HG02840 (cell line): ENCODE data around the gene R3HDM2.
"Not testable (repeated sequence)": the region's sequence is repeated elsewhere in the genome, so short reads cannot be mapped to it uniquely, and the experiment has no call there.

Source experiments
- ATAC-seq: cut with Tn5 transposase; IDR thresholded peaks from one replicate; pipeline ENCODE4 v1.9.1; 2021; ENCODE audit warnings: mild to moderate bottlenecking, moderate library complexity, moderate number of reproducible peaks; ENCODE audit not compliant: unreplicated experiment, low FRiP score

The R3HDM2 gene

DNA sequence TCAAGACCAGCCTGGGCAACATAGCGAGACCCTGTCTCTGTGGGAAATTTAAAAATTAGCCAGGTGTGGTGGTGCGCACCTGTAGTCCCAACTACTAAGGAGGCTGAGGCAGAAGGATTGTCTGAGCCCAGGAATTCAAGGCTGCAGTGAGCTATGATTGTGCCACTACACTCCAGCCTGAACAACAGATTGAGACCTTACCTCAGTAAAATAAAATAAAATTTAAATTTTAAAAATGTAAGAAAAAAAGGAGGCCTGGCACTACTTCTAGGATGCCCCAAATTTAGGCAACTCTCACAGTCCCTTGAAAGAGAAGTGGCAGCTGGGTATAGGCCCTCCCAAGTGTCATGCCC, 23.3 kb upstream of the R3HDM2 start:
- ATAC-seq, result no peak

DNA sequence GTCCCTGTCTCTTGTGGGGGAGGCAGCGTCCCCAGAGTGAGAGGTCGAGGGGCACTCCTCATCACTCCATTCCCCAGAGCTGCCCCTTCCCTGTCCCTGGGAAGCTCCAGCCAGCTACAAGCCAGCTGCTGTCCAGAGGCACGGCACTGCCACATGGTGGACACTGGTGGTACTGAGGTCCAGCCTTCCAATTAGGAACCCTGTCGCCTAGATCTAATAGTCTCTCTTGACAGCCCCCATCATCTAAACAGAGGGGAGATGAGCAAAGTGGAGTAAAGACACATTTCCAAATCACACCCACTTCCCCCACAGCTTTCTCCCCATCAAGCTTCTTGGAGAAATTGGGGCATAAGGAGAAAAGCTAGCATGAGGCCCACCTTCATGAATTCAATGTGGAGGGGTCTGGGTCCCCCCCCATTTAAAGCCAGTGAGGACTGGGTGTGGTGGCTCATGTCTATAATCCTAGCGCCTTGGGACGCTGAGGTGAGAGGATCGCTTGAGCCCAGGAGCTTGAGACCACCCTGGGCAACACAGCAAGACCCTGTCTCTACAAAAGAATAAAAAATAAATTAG, 22.2 kb upstream of the R3HDM2 start:
- ATAC-seq, result no peak

DNA sequence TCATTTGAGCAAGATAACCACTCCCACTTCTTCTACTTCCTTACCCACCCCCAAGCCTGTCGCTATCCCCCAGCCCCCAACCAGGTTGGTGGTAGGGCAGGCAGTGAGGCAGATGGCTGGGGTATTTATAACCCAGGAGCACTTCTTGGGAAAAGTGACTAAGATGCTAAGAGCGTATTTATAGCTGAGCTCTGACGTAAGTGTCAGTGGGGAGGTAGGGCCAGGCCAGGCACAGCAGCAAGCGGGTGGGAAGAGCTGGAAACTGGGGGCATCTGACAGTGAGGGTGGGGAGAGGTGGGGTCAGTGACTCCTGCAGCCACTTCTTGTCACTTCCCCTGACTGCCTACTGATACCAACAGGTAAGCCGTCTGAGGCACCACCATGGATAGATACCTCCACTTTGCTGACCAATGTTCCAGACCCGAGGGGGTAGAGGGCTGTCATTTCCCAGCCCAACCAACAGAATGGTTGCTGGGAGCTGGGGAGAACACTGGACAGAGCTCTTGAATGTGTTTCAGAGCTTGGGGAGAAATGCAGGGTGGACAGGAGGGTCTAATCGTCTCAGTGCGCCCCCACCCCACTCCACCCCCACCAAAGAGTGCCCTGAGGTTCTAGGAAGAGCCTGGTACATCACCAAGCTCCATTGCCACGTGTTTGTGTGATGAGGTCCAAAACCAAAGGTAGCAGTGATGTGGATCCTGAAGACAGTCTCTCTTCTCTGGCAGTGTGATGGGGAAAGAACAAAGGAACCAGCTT, 21.5 kb upstream of the R3HDM2 start:
- no peak for ATAC-seq

DNA sequence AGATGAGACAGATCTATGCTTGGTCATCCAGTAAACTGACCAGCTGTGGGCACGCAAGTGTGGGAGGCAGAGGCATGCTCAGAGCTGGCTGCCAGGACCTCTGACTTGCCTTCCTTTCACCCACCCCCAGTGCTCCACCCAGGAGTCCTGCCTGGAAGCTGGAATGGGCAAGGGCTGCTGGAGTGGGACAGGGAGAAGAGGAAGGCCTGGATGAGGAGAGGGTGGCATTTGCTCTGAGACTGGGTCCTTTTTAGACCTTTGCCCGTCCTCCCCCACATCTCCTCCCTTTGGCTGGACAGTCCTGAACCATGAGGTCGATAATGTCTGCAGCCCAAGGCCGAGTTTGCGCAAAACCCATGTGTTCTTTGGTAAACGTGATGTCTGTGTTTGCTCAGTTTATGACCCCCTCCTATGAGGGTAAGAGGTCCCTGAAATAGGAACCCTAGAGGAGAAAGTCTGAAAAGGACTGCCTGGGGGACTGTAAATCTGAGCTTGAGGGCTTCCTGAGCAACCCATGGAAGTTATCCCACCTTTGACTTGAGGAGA, 20.5 kb upstream of the R3HDM2 start:
- no peak for ATAC-seq

DNA sequence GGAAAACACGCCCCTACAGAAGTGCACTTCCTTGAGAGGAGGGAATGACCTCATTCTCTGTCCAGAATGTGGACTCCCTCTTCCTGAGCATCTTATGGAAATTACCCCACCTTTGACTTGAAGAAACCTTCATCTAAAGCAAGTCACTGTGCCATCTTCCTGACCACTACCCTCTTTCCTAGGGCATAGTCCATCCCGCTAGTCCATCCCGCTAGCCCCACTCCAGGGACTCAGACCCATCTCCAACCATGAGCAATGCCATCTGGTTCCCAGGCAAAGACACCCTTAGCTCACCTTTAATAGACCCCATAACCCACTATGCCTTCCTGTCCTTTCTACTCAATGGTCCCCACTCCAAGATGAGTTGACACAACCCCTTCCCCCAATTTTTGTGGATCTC, 19.2 kb upstream of the R3HDM2 start:
- ATAC-seq, result no peak

DNA sequence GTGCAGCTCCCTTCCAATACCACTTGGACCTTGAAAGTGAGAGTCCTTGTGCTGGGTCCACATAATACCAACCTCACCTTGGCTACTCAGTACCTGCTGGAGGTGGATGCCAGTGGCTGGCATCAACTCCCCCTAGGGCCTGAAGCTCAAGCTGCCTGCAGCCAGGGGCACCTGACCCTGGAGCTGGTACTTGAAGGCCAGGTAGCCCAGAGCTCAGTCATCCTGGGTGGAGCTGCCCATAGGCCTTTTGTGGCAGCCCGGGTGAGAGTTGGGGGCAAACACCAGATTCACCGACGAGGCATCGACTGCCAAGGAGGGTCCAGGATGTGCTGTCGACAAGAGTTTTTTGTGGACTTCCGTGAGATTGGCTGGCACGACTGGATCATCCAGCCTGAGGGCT, 18.5 kb upstream of the R3HDM2 start:
- no peak for ATAC-seq

DNA sequence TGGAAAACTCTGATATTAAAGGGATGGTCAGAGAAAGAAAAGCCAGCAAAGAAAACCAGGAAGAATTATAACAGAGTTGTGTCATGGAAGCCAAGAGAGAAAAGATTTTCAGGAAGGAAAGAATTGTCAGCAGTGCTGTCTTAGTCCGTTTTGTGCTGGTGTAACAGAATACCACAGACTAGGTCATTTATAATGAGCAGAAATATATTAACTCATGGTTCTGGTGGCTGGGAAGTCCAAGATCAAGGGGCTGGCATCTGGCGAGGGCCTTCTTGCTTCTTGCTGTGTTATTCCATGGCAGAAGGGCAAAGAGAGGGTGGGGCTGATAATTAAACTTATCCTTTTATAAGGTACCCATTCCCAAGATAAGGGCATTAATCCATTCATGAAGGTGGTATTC, 17.8 kb upstream of the R3HDM2 start:
- ATAC-seq, result no peak

DNA sequence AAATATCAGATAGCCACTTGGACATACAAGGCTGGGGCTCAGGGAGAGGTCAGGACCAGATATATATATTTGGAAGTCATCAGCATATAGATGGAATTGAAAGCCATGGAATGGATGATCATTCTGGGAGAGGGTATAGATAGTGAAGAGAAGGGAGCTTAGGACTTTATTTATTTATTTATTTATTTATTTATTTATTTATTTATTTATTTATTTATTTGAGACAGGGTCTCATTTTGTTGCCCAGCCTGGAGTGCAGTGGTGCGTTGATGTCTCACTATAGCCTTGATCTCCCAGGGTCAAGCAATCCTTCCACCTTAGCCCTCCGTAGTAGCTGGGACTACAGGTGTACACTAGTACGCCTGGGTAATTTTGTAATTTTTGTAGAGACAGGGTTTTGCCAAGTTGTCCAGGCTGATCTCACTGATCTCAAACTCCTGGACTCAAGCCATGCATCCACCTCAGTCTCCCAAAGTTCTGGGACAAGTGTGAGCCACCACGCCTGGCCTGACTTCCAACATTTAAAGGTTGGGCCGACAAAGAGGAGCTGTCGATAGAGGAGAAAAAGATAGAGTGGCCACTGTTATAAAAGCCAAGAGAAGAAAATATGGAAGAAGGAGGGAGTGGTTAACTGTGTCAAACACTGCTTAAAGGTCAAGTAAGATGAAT, 15.6 kb upstream of the R3HDM2 start:
- ATAC-seq, result no peak

DNA sequence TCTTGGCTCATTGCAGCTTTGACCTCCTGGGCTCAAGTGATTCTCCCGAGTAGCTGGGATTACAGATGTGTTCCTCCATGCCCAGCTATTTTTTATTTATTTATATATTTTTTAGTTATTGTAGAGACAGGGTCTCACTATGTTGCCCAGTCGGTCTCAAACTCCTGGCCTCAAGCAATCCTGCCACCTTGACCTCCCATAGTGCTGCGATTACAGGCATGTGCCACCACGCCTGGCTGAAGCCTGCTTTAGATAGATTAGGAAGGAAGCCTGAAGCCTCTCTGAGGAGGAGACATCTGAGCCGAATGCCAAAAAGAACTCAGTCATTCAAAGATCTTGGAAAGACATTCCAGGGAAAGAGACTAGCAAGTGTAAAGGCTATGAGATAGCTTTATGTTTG, 13.9 kb upstream of the R3HDM2 start:
- no peak for ATAC-seq

DNA sequence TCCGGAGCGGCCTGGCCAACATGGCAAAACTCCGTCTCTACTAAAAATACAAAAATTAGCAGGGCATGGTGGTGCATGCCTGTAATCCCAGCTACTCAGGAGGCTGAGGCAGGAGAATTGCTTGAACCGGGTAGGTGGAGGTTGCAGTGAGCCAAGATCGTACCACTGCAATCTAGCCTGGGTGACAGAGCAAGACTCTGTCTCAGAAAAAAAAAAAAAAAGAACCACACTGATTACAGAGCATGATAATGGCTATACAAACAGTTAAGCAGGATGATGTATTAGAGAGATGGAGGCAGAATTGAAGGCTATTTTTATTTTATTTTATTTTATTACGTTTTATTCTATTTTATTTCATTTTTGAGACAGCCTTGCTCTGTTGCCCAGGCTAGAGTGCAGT, 13.5 kb upstream of the R3HDM2 start:
- not testable (repeated sequence) for ATAC-seq

DNA sequence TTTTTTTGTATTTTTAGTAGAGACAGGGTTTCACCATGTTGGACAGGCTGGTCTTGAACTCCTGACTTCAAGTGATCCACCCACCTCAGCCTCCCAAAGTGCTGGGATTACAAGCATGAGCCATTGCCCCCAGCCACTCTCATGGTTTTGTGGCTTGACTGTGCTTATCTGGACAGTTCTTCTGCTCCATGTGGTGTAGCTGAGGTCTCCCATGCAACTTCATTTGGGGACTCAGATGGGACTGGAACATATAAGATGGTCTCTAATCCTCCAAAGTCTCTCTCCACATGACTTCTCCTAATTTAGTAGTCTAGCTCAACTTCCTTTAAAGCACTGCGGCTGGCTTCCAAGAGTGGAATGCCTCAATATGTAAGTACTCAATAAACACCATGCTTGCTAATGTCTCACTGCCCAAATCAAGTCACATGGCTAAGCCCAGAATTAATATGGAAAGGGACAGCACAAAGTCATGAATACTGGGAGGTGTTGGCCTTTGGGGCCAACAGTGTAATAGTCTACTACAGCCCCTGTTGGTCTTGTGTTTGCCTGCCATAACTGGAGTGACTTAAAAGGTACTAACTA, 11.1 kb upstream of the R3HDM2 start:
- ATAC-seq, result no peak

DNA sequence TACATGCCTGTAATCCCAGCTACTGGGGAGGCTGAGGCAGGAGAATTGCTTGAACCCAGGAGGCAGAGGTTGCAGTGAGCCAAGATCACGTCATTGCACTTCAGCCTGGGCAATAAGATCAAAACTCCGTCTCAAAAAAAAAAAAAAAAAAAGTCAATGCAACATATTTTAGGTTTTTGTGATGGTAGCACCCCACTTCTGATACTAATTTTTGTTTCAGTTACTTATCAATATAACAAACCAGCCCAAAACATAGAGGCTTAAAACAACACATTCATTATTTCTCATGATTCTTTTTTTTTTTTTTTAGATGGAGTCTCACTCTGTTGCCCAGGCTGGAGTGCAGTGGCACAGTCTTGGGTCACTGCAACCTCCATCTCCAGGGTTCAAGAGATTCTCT, 10.6 kb upstream of the R3HDM2 start:
- ATAC-seq, result not testable (repeated sequence)

DNA sequence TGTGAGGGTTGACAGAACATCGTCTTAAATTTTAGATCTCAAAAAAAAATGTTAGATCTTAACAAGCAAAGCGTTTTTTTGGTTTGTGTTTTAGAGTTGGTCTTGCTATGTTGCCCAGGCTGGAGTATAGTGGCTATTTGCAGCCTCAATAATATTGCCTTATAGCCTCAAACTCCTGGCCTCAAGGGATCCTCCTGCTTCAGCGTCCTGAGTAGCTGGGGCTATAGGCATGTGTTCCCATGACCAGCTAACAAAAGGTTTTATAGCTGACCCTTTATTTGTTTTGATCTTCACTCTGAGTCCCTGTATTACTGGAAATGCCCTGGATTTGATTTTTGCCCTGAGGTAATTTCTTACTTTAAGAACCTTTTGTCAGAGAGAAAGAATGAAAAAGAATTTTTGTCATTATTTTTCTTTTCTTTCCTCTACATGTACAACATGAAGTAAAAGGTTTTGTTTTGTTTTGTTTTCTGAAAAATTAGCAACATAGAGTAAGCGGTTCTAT, 9.0 kb upstream of the R3HDM2 start:
- ATAC-seq, result no peak

DNA sequence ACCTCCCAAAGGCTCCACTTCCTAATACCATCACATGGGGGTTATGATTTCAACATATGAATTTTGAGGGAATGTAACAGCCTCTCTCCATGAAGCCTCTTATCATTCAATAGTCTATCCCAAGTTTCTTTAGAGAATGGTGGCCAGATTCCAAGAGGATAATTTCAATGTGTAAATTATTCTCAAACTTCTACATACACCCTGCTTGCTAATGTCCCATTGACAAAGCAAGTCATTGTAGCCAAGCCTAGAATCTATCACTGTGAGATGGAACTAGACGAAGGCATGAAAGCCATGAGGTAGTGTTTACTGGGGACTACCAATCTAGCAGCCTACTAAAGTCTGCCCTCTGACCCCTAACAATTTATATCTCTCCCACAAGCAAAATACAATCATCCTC, 7.6 kb upstream of the R3HDM2 start:
- ATAC-seq, result no peak

DNA sequence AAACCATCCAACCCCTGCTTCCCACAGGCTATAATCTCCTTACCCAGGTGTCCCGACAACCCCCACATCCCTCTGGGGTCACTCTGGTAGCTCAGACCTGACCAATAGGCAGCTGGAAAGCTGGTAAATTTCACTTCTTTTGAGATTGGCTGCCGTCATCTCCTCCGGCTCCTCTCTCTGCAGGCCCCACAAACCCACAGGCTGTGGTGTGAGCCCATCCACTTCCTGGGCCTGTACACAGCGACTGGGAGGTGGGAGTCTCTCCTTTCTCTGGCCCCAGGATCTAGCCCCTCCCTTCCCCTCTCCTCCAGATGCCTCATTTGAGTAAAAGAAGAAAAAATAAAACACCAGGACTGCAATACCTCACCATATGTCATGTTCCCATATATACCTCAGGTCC, 4.5 kb upstream of the R3HDM2 start:
- no peak for ATAC-seq

DNA sequence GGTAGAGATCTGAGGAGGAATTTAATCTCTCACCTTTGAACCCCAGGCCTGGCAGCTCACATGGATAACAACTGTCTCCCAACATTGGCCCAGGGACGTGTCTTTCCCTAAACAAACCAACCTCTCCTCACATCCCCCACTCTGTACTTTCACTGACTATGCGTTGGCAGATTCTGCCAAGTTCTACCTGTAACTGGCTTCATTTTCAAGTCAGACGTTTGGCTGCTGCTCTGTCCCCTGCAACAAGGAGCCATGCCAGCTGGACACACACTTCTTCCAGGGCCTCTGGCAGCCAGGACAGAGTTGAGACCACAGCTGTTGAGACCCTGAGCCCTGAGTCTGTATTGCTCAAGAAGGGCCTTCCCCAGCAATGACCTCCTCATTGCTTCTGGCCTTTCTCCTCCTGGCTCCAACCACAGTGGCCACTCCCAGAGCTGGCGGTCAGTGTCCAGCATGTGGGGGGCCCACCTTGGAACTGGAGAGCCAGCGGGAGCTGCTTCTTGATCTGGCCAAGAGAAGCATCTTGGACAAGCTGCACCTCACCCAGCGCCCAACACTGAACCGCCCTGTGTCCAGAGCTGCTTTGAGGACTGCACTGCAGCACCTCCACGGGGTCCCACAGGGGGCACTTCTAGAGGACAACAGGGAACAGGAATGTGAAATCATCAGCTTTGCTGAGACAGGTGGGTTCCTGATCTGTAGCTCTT, 3.8 kb upstream of the R3HDM2 start, which contains the start of gene INHBC:
Gene INHBC, plus strand, starts transcription at position 268 of the 707 bp plus-strand sequence. Its CDS starts 103 bp downstream, at position 371.
- ATAC-seq, result no peak

DNA sequence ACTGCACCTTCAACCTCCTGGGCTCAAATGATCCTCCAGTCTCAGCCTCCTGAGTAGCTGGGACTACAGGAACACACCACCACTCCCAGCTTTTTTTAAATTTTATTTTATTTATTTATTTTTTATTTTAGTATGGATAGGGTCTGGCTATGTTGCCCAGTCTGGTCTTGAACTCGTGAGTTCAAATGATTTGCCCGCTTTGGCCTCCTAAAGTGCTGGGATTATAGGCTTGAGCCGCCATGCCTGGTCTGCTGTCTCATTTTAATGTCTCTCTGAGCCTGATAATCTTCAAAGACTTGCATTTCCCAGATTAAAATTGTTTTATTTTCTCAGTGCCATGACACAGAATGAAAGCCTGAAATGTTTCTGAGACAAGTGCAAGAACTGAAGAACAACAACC, 2.5 kb upstream of the R3HDM2 start:
- no peak for ATAC-seq

DNA sequence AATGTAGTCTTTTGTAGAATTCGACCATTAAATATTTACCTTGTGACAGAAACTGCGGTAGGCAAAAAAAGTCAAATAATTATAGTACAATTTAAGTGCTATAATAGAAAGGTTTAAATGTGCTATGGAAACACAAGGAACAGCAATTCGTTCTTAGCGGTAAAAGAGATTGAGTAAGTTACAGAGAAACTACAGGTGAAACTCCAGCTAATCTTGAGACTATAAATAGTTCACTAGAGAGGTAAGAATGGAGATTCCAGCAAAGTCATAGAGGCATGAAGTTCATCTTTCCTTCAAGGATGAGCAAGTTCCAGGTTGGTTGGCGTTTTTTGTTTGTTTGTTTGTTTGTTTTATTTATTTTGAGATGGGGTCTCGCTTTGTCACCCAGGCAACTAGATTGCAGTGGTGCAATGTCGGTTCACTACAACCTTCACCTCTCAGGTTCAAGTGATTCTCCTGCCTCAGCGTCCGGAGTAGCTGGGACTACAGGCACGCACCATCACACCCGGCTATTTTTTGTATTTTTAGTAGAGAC, 878 bp upstream of the R3HDM2 start:
- no peak for ATAC-seq

DNA sequence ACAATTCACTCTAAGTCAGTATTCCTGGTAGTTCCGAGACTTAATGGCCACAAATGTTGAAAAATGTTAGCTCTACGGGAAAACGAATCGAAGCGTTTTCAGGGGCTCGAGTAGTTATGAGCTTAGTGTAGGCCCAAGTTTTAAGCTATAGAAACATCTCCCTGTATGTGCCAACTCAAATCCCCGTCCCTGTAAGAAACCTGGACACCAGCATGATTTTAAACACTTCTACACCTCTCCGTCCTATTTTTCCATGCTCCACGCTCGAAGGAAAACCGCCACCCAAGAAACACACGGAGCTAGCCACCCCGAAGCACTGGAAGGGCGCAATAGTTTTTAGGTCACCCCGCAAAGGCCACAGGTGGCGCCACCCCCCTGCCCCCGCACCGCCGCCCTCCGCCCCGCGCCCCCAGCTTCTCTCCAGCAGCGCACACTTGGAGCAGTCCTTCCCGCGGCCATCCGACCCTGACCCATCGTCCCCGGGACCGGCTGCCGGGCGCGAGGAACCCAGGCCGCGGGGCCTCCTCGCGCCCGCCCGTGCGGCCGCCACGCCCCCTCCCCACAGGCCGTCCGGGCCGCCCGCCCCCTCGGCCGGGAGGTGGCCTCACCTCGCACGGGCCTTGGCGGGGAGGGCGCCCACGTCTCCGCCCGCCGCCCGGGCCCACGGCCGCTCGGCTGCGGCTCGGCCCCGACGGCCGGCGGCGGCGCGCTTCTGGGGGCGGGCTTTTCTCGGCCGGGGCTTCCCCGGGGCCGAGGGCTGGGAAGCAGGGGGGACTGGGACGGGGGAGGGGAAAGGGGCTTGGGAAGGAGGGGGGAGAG, 522 bp downstream of the R3HDM2 start:
- ATAC-seq, result peak; percentile 49
